CD4-positive, alpha-beta T cell (primary cell): ENCODE results near the gene TBC1D22A. TPM values are rescaled to one million over a fixed set of nuclear protein-coding genes. Genes with fewer than 3 reads are reported as not detected.

Source experiments
- ATAC-seq: fragments of 200-7000 bp; cut with Tn5 transposase; one replicate; pipeline ENCODE4 v1.10.0; 2022; ENCODE audit warnings: mild to moderate bottlenecking; ENCODE audit not compliant: poor library complexity
- CTCF ChIA-PET: fragments of 350-600 bp; sonication (Branson Sonifier 250); formaldehyde crosslinking; loops from one replicate; lab custom pipeline; 2021; ENCODE audit warnings: antibody characterized with exemption, inconsistent platforms; lab: Charles Lee
- POLR2A ChIA-PET: fragments of 350-600 bp; sonication (Branson Sonifier 250); formaldehyde crosslinking; loops from one replicate; lab custom pipeline; 2021; ENCODE audit warnings: antibody characterized with exemption, inconsistent platforms; lab: Charles Lee
- DNase-seq, 14 experiments: peaks; one replicate each; pipeline ENCODE4 v3.0.0-alpha.2; 2013 to 2020; ENCODE audit warnings: mixed read lengths in 2 of 14
- H3K27ac ChIP-seq, 2 donors: one replicate each; pipeline versions ENCODE4 v1.5.1 to v1.7.0; 2013; ENCODE audit warnings: low read length in 2 of 2, low read depth in 1 of 2, mild to moderate bottlenecking in 1 of 2
- H3K27me3 ChIP-seq, 2 experiments: 1 replicate in 1 of 2; 2 replicates in 1 of 2; pipeline versions ENCODE4 v1.6.1 to v1.7.0; 2013; ENCODE audit warnings: low read length in 2 of 2, control low read depth in 1 of 2, mild to moderate bottlenecking in 1 of 2, moderate library complexity in 1 of 2; ENCODE audit not compliant: insufficient read depth in 2 of 2, control insufficient read depth in 1 of 2
- H3K36me3 ChIP-seq: one replicate; pipeline ENCODE4 v1.6.1; 2013; ENCODE audit warnings: low read length, control low read depth; ENCODE audit not compliant: insufficient read depth
- H3K4me1 ChIP-seq: one replicate; pipeline ENCODE4 v1.6.1; 2013; ENCODE audit warnings: low read length, control low read depth; ENCODE audit not compliant: insufficient read depth
- H3K4me3 ChIP-seq: one replicate; pipeline ENCODE4 v1.5.1; 2013; ENCODE audit warnings: mild to moderate bottlenecking, low read length, moderate library complexity
- H3K9me3 ChIP-seq, 2 experiments: 1 replicate in 1 of 2; 2 replicates in 1 of 2; pipeline versions ENCODE4 v1.6.1 to v1.7.0; 2013; ENCODE audit warnings: low read length in 2 of 2, mild to moderate bottlenecking in 2 of 2, control low read depth in 1 of 2, moderate library complexity in 1 of 2; ENCODE audit not compliant: control insufficient read depth in 1 of 2, insufficient read depth in 1 of 2
- H3K27ac Mint-ChIP-seq: one replicate; pipeline ENCODE4 v1.8.0; 2020; ENCODE audit warnings: mixed read lengths
- H3K27me3 Mint-ChIP-seq: one replicate; pipeline ENCODE4 v1.8.0; 2021; ENCODE audit warnings: mixed read lengths
- H3K36me3 Mint-ChIP-seq: one replicate; pipeline ENCODE4 v1.8.0; 2021; ENCODE audit warnings: low read depth, mixed read lengths
- H3K4me1 Mint-ChIP-seq: one replicate; pipeline ENCODE4 v1.8.0; 2021; ENCODE audit warnings: low read depth, mixed read lengths
- H3K4me3 Mint-ChIP-seq: one replicate; pipeline ENCODE4 v1.8.0; 2020; ENCODE audit warnings: mild to moderate bottlenecking, mixed read lengths
- H3K9me3 Mint-ChIP-seq: one replicate; pipeline ENCODE4 v1.8.0; 2020; ENCODE audit warnings: mixed read lengths
- CTCF ChIP-seq: fragments of 200-600 bp; IDR thresholded peaks from one replicate; pipeline ENCODE4 v1.8.0; 2022; ENCODE audit warnings: antibody characterized with exemption, mild to moderate bottlenecking
- intact Hi-C, 2 experiments: fragments of 100-400 bp; cut with DNase I in 1 of 2; cut with micrococcal nuclease in 1 of 2; formaldehyde crosslinking; loops; one replicate each; pipeline versions ENCODE4 v1.15.1 to v1.9.0; 2023 to 2025; cut with DNase I, micrococcal nuclease
- total RNA-seq, 174 experiments: library from RNA in 2 of 174; stranded (reverse) in 2 of 174; gene quantifications; one replicate each; pipeline ENCODE4 v1.2.3 and lab custom pipeline; 2021 to 2026

TBC1D22A gene
- total RNA-seq, 2 experiments from 2014 or later: 27.1 to 31.7 TPM

GRCh38 chr22:46968359-46968740, 205.9 kb downstream of the TBC1D22A start:
- CTCF ChIA-PET: interaction anchor here (0.5 kb wide), 1 partner anchor 425 kb away, joined by 3 read pairs; no protein-coding TSS in a partner anchor
- H3K27me3 ChIP-seq: no peaks in the 10 kb centered on the region
- no peak overlapping the region for H3K4me3 ChIP-seq
- H3K36me3 ChIP-seq: peaks cover 8% of the 10 kb centered on the region
- H3K4me1 Mint-ChIP-seq: peaks cover 34% of the 10 kb centered on the region
- DNase-seq (no peak), ATAC-seq (no peak)
- no peak overlapping the region for H3K27ac ChIP-seq
- H3K4me3 Mint-ChIP-seq: no peak overlapping the region
- H3K36me3 Mint-ChIP-seq: peaks cover 4% of the 10 kb centered on the region
- intact Hi-C loops: no loop called here
- H3K9me3 ChIP-seq: no peaks in the 10 kb centered on the region
- no peak for TF ChIP-seq CTCF
- no peaks in the 10 kb centered on the region for H3K27me3 Mint-ChIP-seq
- H3K27ac Mint-ChIP-seq: no peak overlapping the region
- POLR2A ChIA-PET: no interaction called here
- no peaks in the 10 kb centered on the region for H3K9me3 Mint-ChIP-seq
- H3K4me1 ChIP-seq: peaks cover 8% of the 10 kb centered on the region

GRCh38 chr22:46968848-46969247, 206.4 kb downstream of the TBC1D22A start:
- Histone ChIP-seq H3K36me3 (peaks cover 8% of the 10 kb centered on the region), H3K27me3 (no peaks in the 10 kb centered on the region), H3K4me3 (no peak overlapping the region), H3K4me1 (peaks cover 8% of the 10 kb centered on the region), H3K9me3 (no peaks in the 10 kb centered on the region), H3K27ac (no peak overlapping the region)
- Mint-ChIP-seq H3K27me3 (no peaks in the 10 kb centered on the region), H3K9me3 (no peaks in the 10 kb centered on the region), H3K4me3 (no peak overlapping the region), H3K27ac (no peak overlapping the region), H3K36me3 (peaks cover 4% of the 10 kb centered on the region), H3K4me1 (peaks cover 34% of the 10 kb centered on the region)
- DNase-seq (no peak), ATAC-seq (no peak)
- TF ChIP-seq CTCF: no peak
- intact Hi-C loops: no loop called here
- POLR2A ChIA-PET: no interaction called here
- CTCF ChIA-PET: no interaction called here

GRCh38 chr22:46969491-46969890, 207.0 kb downstream of the TBC1D22A start:
- H3K27ac Mint-ChIP-seq: no peak overlapping the region
- H3K4me1 ChIP-seq: peaks cover 8% of the 10 kb centered on the region
- intact Hi-C loops: no loop called here

More at GRCh38 chr22:46969491-46969890, 207.0 kb downstream of the TBC1D22A start:
- H3K27me3 Mint-ChIP-seq: no peaks in the 10 kb centered on the region
- Histone ChIP-seq H3K36me3 (peaks cover 12% of the 10 kb centered on the region), H3K4me3 (no peak overlapping the region), H3K27me3 (no peaks in the 10 kb centered on the region), H3K27ac (no peak overlapping the region), H3K9me3 (peaks cover 0 to 4% of the 10 kb centered on the region in 2 experiments)
- H3K36me3 Mint-ChIP-seq: peaks cover 10% of the 10 kb centered on the region
- DNase-seq (no peak), ATAC-seq (no peak)
- ChIA-PET CTCF (no interaction called here), POLR2A (no interaction called here)
- no peaks in the 10 kb centered on the region for H3K9me3 Mint-ChIP-seq
- no peak for TF ChIP-seq CTCF
- H3K4me3 Mint-ChIP-seq: no peak overlapping the region
- H3K4me1 Mint-ChIP-seq: peaks cover 34% of the 10 kb centered on the region
